NCI-H146 (cell line): Measurements from ENCODE around the gene HOXD1.
A peak's percentile ranks its signal among the peaks of the same experiment; 100 is the strongest.

Experiments used
- DNase-seq: peaks from one replicate; lab custom pipeline; 2025; lab: John Stamatoyannopoulos, UW

The HOXD1 gene

DNA sequence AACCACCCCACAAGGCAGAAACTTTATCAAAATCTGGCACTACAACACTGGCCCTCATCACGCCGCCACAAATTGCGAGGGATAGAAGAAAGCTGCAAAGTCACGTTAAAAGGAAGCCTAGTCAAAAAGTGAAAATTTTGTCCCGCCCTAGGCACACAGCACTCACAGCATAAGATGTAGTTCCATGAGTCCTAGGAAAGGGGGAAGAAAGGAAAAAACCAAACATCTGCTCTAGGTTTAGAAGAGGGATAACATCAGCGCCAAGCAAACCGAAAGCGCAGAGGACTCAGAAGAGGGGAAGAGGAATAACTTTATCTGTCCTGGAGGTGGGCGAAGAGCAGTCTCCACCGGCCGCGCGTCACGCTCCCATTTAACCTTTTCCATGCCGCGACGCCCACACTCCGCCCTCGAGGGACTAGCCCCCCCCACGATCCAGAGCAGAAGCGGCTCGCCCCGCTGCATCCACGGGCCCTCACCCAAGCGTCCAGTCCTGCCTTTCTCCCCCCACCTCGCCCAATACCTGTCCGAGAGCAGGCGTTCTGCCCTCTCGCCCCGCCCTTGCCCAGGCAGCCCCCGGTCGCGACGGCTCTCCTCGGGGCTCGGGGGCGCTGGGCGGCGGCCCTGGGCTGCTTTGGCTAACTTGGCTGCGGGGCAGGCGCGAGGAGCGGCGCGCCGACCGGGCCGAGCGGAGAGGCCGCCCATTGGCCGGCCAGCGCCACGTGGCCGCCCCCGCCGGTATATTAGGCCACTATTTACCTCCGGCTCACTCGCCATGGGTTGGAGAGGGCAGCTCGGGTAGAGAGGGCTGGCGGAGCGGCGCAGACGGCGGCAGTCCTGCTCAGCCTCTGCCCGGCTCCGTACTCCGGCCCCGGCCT is at the start of gene HOXD1:
HOXD1 (plus strand) TSS at position 770 of the 875 bp plus-strand sequence. CDS start 134 bp downstream, outside the sequence.
- DNase-seq: peak; percentile 76

DNA sequence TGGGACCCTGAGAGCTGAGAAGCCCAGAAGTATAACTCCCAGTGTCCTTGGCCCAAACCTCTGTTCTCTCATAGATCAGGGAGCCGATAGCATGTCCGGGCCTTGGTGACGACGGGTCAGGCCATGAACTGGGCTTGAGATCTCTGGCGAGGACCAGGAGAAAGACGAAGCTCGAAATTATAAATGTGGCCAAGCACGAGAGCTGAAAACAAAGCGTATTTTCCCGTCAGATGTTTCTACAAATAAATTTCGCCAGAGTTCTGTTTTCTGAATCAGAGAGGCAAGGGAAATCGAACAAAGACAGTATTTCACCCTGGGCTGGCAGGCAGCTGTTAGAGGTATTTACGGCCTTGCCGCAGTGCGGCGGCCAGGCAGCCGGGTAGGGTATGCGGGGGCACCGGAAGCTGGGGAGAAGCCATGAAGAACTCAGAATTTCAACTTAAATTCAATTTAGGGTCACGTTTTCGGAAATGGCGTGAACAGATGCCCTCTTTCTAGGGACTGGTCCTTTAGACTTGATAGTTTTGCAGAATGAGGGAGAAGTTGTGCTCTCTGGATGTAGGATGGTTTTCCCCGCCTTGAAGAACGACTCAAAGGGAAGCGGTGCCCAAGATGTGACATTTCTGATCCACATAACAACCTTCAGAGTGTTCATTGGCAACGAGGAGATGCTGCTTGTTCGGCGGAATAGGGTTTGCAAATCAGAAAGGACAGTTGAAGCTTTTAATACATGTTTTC is 49.4 kb upstream of the HOXD1 start:
- no peak for DNase-seq

DNA sequence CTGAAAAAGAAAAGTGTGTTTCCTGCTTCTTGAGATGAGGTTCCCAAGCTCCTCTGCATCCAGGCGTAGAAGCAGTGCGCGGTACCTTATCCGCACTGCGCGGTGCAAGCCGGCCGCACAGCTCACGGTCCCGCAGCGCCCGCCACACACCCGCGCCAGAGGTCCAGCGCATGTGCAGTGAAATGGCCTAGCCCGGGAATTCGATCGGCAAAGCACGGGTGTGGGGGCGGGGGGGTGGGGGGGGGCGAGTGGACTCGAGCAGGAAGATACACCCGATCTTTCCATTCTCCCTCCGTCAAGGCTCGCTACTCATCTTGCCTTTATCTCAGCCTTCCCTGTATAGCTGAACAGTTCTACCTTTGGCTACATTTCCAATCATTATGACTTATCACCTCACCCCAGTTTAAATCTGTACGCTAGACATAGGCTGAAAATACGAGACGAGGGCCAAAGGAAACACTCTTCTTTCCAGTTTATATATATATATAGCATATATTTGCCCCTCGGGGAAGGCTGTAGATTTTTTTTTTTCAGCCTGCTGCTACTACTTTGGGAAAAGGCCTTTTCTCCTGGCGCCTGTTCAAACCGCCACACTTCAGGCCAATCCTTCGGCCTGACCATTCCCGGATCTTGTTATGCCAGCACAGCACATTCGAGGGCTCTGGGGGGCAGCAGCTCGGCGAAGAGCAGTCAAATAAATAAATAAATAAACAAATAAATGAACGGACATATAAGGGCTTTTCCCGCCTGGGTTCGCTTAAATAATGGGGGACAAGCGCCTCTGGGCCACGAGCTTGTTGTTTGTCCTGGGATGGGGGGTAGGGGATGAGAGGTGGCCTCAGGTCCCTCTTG is 48.6 kb upstream of the HOXD1 start:
- peak; percentile 40 for DNase-seq

DNA sequence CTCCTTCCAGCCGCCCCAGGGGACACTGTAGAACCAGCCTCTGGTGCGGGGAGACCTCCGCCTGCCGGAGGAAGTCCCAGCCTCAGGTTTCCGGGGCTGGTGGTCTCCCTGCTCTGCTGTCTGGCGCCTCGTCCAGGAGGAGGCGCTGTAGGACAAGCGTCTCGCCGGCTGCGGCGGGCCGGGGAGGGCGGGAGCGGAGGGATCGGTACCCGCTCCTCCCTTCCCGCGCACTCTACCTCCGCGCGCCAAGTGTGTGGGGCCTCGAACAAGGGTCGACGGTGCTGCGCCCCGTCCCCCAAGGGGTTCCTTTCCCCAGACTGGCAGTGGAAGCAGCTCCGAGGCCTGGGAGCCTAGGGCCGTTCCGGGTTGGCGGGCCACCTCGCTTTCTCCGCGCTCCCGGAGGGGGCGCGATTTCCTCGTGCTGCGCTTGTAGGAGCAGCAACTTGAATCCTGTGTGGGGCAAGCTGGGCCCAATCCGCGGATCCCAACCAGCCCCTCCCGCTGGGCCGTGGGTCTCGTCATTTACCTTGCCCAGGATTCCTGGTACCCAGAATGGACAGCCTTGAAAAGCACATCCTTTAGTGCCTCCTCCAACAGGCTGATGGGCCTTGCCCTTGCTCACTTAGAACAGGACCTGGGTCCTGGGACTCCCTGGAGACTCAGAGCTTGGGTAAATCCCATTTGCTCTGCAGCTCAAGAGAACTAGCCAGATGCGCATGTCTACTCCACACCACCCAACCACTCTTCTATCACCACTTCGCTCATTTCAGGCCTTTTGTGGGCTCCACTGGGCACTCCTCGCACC is 47.8 kb upstream of the HOXD1 start:
- peak; percentile 83 for DNase-seq

DNA sequence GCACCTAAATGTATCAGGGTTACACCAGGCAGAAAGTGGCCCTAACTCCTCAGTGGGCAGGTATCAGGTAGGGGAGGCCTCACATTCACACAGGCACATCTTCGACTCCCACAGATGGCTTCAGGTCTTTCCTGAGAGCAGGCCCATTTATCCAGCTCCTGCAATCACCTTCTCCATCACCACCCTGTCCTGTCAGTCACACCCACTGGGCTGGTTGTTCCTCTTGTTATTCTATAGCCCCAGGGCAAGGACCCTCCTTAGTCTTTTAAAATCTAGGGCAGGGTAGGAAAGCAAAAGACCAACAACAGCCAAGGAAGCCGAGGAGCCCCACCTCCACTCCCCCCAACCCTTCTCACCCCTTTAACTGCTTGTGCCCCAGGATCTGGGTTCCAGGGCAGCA is 46.2 kb upstream of the HOXD1 start:
- DNase-seq: no peak

DNA sequence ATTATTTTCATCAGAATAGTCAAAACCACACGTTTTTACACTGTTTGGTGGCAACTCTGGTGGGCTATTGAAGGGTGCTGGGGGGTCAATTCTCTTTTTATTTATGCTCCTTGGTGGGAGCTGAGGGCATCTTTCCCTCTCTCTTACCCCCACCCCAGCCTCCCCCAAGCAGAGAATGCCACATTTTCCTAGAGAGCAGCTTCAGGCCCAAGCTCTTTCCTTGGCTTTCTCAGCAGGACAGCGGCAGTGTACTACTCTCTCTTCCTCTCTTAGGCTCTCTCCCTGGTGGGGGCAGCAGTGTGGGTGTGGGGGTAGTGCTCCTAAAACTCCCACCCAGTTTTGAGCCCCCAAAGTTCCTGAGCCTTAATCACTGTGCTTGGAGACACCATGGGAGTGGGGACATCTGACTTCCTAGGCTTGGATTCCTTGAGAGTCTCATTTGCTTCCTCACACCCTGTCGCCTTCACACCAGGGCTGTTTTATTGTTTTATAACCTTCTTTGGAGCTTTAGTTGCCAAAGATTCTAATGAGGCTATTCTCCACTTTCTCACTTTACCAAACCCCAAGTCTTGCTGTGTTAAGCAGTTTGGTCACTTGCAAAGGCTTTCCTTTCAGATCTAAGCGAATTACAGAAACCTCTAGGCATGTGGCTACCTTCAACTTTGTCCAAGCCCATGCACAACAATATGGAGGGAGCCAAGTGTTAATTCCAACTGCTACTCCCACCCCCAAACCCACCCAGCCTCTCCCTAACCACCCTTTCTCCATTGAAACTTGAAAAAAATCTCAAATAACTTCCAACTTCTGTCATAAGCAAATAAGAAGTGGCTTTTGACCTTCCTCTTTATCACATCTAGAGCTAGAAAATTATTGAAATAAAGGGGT is 43.1 kb upstream of the HOXD1 start:
- no peak for DNase-seq

DNA sequence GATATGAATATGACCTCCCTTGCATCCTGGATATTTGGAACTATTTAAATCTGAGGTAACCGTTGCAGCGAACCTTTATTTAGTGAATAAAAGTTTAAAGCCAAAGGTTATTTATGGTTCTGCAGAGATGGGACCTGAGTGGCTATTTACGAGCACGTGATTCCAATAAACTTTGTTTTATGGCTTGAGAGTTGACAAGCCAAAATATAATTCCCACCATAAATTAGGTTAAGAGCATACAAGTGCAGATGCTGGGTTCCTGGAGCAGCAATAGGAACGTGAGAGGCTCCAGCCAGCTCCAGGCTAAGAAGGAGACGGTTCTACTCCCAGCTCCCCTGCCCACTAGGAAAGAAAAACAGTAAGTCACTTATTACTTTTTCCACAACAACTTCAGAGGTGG is 42.4 kb upstream of the HOXD1 start:
- no peak for DNase-seq

DNA sequence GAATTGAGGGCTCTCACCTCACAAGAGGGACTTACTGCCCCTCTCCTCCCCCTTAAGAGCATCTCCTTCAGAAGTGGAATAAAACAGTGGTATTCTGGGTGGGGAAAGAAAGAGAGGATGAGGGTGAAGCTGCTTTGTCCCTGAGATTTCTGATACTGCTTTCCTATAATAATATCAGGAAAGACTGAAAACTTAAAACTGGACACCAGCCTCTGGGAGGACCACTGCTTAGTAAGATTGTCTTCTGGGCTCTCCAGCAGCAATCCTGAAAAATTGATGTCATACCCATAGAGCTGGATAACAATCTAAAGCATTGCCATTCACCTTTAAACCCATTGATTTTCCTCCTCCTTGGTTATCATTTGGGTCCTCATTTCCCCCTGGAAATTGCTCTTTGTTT is 41.8 kb upstream of the HOXD1 start:
- no peak for DNase-seq

DNA sequence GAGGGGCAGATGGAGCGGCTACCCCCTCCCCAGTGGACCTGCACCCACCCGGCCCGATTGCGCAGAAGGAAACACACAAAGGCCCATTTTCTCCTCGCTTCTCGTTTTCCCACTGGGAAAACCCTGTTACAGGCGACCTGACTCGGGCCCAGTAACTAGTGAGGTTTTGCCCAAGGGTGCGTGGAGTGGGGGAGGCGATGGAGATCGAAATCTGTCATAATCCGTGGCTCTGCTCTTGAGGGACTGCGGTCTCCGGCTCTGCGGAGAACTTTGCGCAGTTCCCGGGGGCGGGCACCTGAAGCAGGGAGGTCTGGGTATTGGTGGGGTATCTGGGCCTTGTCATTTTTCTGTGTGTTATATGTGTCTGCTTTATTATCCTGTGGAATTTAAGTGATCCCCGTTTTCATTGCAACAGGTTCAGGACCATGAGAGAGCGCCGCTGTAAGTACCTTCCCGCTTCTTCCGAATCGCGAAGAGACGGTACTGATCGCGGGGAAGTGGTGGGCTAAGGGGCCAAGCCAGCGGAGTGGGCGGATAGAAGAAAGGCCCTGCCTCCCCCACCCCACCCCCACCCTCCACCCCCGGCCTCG is 41.2 kb upstream of the HOXD1 start:
- no peak for DNase-seq

DNA sequence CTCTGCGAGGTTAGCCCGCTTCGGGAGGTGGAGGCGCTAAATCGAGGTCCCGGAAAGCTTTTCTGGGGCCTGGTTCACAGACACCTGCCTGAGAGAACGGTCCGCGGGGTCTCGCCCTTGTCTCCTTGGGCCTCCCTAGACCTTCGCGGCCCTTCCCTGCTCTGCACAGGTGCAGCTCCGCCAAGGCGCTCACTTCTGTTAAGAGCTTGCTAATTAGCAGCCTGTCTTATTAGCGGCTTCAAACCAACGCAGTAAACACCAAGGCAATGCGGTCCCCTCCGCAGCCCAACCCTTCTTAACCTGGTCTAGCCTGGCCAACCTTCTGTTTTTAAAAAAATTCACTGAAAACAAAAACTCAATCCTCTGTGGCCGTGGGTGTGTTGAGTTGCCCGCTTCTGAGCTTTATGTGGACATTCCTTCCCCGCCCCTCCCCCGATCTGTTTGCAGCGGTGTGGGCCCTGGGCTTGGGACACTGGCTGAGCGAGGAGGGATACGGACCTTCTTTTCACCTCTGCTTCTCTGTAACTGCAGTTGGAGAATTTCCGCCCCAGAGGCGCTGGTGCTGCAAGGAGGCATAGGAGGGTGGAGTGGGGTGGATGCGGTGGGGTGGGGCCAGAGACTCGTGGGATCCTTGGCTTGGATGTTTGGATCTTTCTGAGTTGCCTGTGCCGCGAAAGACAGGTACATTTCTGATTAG is 40.5 kb upstream of the HOXD1 start:
- no peak for DNase-seq

DNA sequence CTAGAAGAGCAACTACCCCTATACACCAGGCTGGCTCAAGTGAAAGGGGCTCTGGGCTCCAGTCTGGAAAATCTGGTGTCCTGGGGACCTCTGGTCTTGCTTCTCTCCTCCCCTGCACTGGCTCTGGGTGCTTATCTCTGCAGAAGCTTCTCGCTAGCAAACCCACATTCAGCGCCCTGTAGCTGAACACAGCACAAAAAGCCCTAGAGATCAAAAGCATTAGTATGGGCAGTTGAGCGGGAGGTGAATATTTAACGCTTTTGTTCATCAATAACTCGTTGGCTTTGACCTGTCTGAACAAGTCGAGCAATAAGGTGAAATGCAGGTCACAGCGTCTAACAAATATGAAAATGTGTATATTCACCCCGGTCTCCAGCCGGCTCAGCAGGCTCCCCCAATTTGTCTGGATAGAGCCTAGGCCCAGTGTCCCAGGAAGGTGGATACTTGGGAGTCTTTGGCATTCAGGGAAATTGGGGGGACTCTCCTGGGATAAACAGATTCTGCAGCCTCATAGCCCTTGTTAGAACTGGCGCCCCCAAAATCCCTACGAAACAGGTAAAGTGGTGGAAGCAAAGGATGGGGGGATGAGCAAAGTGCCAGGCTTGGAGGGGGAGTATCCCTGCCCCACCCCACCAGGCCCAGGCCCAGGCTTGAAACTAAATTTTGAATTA is 39.6 kb upstream of the HOXD1 start:
- DNase-seq: no peak

DNA sequence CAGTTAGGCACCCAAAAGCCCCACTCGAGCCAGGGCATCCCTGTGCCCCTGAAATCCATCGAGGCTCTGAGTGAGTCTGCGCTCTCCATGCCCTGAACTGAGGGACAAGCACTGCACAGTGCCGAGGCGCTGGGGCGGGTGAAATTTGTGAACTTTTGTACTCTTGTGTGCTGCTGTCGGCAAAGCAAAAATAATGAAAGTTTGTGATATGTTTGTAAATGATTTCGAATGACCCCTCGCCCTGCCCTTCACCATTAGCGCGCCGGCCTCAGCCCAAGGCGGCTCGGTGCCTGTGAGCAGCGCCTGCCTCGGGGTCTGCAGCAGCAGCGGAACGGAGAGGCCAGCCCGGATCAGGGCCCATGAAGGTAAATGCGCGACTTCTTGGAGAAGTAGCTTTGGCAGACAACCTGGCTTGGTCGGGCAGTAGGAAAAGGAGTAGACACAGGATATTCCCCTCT is 39.0 kb upstream of the HOXD1 start:
- no peak for DNase-seq

DNA sequence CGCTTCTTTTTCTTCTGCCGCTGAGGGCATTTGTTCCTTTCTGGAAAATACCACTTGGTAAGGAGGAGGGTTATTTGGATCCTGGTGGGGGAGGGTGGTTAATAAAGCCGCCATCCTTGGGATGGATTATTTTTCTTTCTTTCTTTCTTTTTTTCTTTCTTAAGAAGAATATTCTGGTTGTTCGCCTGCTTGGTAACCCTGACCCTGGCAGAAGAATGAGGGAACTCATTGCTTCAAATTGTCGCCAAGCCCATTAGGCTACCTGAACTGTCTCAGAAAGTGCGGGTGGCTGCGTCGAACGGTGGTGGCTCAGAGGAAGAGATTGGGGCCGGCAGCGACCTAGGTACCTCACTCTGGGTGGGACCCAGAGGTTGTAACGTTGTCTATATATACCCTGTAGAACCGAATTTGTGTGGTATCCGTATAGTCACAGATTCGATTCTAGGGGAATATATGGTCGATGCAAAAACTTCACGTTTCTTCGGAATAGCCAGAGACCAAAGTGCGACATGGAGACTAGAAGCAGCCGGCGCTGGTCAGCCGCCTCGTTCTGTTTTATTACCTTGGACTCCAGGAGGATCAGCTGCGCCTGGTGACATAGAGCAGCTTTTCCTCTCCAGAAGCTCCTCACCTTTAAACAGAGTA is 38.4 kb upstream of the HOXD1 start:
- no peak for DNase-seq

DNA sequence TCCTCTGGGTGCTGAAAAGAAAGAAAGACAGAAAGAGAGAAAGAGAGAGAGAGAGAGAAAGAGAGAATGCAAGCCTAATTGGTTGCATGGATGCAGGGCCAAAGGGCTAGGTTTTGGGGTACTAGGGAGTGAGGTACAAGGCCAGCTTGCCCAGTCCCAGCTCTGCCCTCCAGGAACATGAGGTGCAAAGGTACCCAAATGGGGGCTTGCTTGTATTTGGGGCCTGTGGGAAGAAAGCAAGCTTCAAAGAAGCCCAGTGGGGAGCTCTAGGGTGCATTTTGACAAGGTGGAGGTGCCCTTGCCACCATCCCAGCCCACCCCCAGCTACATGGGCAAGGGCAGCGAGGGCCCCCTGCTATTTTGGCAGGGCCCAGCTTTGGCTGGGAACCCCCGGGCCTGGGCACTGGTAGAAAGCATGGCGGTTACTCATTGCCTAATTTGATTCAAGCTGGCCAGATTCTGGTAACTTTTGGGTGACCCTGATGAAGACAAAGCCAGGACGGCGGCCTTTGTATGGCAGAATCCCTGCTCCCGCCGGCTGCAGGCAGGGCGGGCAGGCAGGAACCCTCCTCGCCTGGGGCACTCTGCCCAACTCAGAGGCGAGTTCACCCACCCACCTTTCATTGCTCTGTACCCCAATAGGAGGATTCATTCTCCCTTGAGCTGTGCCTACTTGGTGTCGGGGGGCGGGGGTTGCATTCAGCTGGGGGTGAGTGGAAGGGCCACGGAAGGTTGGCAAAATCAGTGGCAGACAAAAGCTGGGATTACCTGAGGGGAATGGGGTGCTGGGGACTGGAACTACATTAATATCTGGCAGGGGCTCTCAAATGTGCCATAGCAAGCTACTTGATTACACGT is 37.7 kb upstream of the HOXD1 start:
- no peak for DNase-seq

DNA sequence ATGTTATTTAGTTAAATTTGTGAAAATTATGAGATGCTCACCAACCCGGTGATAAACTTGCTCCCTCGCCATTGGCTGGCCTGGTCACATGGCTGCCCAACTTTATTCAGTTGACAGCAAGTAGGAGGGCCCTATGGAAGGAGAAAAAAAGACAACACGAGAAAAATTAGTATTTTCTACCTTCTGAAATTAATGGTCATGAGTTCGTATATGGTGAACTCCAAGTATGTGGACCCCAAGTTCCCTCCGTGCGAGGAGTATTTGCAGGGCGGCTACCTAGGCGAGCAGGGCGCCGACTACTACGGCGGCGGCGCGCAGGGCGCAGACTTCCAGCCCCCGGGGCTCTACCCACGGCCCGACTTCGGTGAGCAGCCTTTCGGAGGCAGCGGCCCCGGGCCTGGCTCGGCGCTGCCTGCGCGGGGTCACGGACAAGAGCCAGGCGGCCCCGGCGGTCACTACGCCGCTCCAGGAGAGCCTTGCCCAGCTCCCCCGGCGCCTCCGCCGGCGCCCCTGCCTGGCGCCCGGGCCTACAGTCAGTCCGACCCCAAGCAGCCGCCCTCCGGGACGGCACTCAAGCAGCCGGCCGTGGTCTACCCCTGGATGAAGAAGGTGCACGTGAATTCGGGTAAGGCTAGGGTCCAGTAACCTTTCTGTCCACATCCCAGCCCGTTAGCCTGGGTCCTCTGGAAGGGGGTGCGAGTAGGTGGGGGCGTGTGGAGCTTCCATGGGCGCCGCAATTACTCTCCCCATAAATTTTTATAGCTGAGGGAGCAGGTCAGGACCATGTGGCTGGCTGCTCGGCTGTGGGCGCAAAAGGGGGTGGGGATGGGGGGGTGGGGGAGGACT is 36.8 kb upstream of the HOXD1 start, which contains the start of gene HOXD4:
HOXD4 (plus strand) TSS at position 109 of the 846 bp plus-strand sequence; CDS start at position 193, 84 bp downstream.
- DNase-seq: no peak
